ENCODE results near the gene SERGEF. TPM values are rescaled to one million over a fixed set of nuclear protein-coding genes. Genes with fewer than 3 reads are reported as not detected.

The SERGEF gene
- polyA plus RNA-seq, 2 of the 4 experiments (the other 2 are of a cell fraction), result 20.7 to 24.1 TPM

GRCh38 chr11:17783878-17784277 is 229.0 kb downstream of the SERGEF start:
- Histone ChIP-seq H3K9me3 (no peaks in the 10 kb centered on the region), H3K4me1 (no peaks in the 10 kb centered on the region), H3K4me2 (no peak overlapping the region), H3K27ac (no peak overlapping the region), H3K4me3 (no peak overlapping the region)
- FAIRE-seq (no peak), ATAC-seq (no peak), DNase-seq (ENCODE audit: low read depth in 1 of 2, low spot score in 1 of 2) (no peak)
- WGBS (ENCODE audit: missing lambda C conversion rate), result 66% methylated on average over 4 of the region's 4 CpGs
- ChIA-PET POLR2A (no interaction called here), CTCF (interaction anchor here (1.0 to 1.7 kb wide), 4 partner anchors 24 to 147 kb away, joined by 3 to 4 read pairs (median 4); no protein-coding TSS in a partner anchor)
- no peak for TF ChIP-seq HOXB5 (CRISPR knock-in tag; IDR thresholded peaks at IDR 0.05)
- no peak for TF ChIP-seq MAFK (IDR thresholded peaks at IDR 0.05; ENCODE audit: partially characterized antibody)
- TF ChIP-seq KDM5A (IDR thresholded peaks at IDR 0.05), result no peak
- TF ChIP-seq MAX (IDR thresholded peaks at IDR 0.05), result no peak
- TF ChIP-seq ELK1 (IDR thresholded peaks at IDR 0.05; ENCODE audit: low read depth, low read length), result no peak
- no peak for TF ChIP-seq HMGXB4 (CRISPR knock-in tag; IDR thresholded peaks at IDR 0.05; ENCODE audit: borderline replicate concordance)
- TF ChIP-seq BHLHE40 (IDR thresholded peaks at IDR 0.05; ENCODE audit: low read depth, low read length), result no peak
- no peak for TF ChIP-seq SREBF2 (IDR thresholded peaks at IDR 0.05)
- no peak for TF ChIP-seq FOSB (CRISPR knock-in tag; IDR thresholded peaks at IDR 0.05)
- TF ChIP-seq JUN (IDR thresholded peaks at IDR 0.05), result no peak
- no peak for TF ChIP-seq RARB (CRISPR knock-in tag; IDR thresholded peaks at IDR 0.05)
- TF ChIP-seq PBX3 (IDR thresholded peaks at IDR 0.05), result no peak
- TF ChIP-seq CBX8 (IDR thresholded peaks at IDR 0.05), result no peak
- no peak for TF ChIP-seq POLR2A (IDR thresholded peaks at IDR 0.05; ENCODE audit: low read length)
- no peak for TF ChIP-seq RCOR1 (IDR thresholded peaks at IDR 0.05; ENCODE audit: low read depth, low read length)
- no peak for TF ChIP-seq CTCF (IDR thresholded peaks at IDR 0.05)
- TF ChIP-seq EHF (CRISPR knock-in tag; IDR thresholded peaks at IDR 0.05), result no peak
- no peak for TF ChIP-seq EHMT2 (IDR thresholded peaks at IDR 0.05; ENCODE audit: low read depth)
- no peak for TF ChIP-seq ZNF302 (CRISPR knock-in tag; IDR thresholded peaks at IDR 0.05)

- TF ChIP-seq MAFK (IDR thresholded peaks at IDR 0.05; ENCODE audit: partially characterized antibody) (no peak), JUNB (IDR thresholded peaks at IDR 0.05) (no peak), MAX (IDR thresholded peaks at IDR 0.05) (no peak), PHF8 (IDR thresholded peaks at IDR 0.05; ENCODE audit: borderline replicate concordance, low read depth) (no peak), HOXA7 (CRISPR knock-in tag; IDR thresholded peaks at IDR 0.05) (no peak), TFCP2L1 (CRISPR knock-in tag; IDR thresholded peaks at IDR 0.05) (no peak), RFX5 (IDR thresholded peaks at IDR 0.05) (no peak), BHLHE40 (IDR thresholded peaks at IDR 0.05; ENCODE audit: low read depth, low read length) (no peak), POLR2A (IDR thresholded peaks at IDR 0.05; ENCODE audit: low read length) (no peak), FOSB (CRISPR knock-in tag; IDR thresholded peaks at IDR 0.05) (no peak), EHF (CRISPR knock-in tag; IDR thresholded peaks at IDR 0.05) (no peak), ZNF302 (CRISPR knock-in tag; IDR thresholded peaks at IDR 0.05) (no peak), CEBPB (IDR thresholded peaks at IDR 0.05) (no peak), TP53 (CRISPR knock-in tag; IDR thresholded peaks at IDR 0.05) (no peak), HES2 (IDR thresholded peaks at IDR 0.05) (no peak), HOXB5 (CRISPR knock-in tag; IDR thresholded peaks at IDR 0.05) (no peak), HOXB13 (CRISPR knock-in tag; IDR thresholded peaks at IDR 0.05; ENCODE audit: low read depth) (no peak), NFE2L2 (conservative IDR thresholded peaks at IDR 0.05; ENCODE audit: low read length) (no peak)
- CTCF ChIA-PET, result interaction anchor here (1.7 kb wide), 1 partner anchor 23 kb away, joined by 4 read pairs; no protein-coding TSS in a partner anchor
- no peak overlapping the region for H3K4me2 ChIP-seq
- ATAC-seq, result no peak
- H3K4me1 ChIP-seq, result no peaks in the 10 kb centered on the region
- no peak for FAIRE-seq
- H3K9me3 ChIP-seq, result no peaks in the 10 kb centered on the region
- POLR2A ChIA-PET, result no interaction called here
- no peak for DNase-seq (ENCODE audit: low read depth in 1 of 2, low spot score in 1 of 2)
- 45% methylated on average over 4 of the region's 4 CpGs for WGBS (ENCODE audit: missing lambda C conversion rate)
- no peak overlapping the region for H3K27ac ChIP-seq
- H3K4me3 ChIP-seq, result no peak overlapping the region
Measured at GRCh38 chr11:17782603-17783337, 230.1 kb downstream of the SERGEF start.

Data from A549 (cell line).